GM19372 (cell line): ENCODE results near the gene PAX2.

Experiments used
- ATAC-seq: cut with Tn5 transposase; IDR thresholded peaks from one replicate; pipeline ENCODE4 v1.9.1; 2021; ENCODE audit warnings: mild to moderate bottlenecking, low read depth, moderate library complexity; ENCODE audit not compliant: unreplicated experiment

The PAX2 gene

GRCh38 chr10:100810835-100811116 lies 65.4 kb downstream of the PAX2 start:
- ATAC-seq = no peak

DNA sequence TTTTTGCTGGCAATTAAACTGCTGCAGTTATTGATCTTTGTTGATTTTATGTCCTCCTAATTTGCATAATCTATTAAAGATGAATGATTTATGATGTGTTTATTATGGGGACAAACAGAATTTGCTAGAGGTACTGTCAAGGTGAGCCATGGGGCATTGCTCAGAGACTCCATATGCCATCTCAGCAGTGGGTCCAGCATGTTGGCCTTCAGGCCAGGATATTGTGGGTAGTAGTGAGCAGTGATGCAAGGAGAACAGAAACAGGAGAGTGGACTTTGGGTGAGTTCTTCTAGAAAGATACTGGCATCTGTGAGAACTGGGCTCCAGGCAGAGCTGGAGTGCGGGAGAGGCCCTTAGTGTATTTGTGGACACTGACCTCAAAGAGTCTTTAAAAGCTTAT lies 65.9 kb downstream of the PAX2 start:
- no peak for ATAC-seq

- no peak for ATAC-seq
Observed at GRCh38 chr10:100811752-100812750, 66.7 kb downstream of the PAX2 start.

DNA sequence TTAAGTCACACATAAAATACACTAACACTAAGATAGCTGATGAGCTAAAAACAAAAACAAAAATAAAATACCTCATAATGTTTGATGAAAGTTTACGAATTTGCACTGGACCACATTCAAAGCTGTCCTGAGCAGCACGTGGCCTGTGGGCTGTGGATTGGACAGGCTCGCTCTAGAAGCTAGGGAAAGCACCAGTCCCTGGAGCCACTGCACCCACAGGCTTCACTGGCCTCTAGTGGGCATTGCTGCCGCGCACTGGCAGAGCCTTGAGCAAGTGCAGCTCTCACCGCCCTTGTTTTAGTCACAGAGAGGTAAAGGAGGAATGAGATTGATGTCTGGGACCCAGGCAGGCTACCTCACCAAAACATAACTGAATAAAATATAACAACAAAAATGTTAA lies 67.6 kb downstream of the PAX2 start:
- ATAC-seq = no peak

DNA sequence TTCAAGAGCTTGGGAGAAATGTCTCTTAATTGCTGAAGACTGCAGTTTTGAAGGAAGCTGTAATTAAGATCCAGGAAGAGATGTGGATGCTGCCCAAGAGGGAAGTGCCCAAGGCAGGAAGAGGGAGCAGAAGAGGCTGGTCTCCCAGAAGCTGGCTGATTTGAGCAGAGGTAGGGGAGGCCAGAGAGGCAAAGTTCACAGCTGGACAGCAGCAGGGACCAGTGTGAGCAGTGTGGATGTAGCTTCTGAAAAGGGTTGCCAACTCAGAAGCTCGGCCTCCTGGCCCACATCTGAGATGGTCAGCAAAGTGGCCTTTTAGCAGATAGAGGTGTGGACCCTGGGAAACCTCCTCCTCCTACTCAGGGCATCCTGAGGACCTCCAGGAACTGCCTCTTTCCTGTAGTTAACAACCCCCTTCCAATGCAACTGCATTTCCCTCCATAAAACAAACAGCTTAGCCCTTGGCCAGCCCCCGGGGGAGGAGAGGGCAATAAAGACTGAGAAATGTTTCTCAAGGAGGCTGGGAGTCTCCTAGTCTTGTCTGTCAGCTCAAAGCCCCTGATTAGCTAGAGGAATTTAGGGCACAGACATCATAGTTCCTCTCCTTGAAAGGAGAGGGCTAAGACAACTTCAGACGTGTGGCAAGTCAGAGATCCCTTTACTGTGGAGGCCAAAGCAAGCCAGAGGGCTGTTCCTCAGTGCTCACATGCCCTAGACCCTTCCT lies 69.5 kb downstream of the PAX2 start:
- ATAC-seq = no peak

GRCh38 chr10:100816671-100817070 lies 71.3 kb downstream of the PAX2 start:
- no peak for ATAC-seq

DNA sequence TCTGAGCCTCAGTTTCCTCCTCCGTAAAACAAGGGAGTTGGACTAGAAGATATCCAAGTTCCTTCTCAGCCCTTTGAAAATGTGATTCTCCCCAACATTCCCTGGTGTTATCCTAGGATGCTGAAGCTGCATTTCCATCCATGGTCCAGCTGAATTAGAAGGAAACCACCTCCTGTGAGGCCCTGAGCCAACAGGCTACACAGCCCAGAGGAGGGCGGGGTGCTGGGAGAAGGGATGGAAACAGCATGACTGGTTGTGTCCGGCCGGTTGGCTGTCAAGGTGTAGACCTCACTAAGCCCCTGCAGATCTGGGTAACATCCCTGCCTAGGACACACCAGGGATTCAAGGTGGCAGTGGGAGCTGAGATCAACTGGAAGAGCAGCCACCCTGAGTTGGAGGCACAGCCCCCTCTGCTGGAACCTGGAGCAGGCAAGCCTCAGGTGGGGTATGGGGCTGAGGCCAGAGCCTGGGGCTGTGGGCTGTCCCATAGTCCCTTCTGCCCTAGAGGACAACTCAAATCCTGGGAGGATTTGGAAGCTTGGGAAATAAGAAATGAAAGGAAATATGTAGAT lies 72.0 kb downstream of the PAX2 start:
- no peak for ATAC-seq

GRCh38 chr10:100819424-100819823 lies 74.0 kb downstream of the PAX2 start:
- ATAC-seq = no peak

DNA sequence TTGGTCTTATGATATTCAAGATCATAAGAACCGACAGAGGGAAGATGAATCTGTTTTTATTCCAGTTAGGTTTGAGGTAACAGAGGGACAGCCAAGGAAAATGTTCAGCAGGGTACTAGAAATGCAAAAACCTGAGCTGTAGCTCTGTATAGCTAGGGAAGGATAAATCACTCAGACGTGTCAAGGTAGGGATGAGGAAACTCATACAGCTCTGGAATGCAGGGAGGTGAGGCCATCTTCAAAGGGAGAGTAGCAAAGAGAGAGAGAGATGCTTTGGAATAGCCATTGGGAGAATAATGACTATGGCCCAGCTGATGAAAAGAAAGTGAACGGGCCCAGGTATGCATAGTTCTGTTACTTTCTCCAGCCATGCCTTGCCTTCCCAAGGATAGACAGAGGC lies 77.8 kb downstream of the PAX2 start:
- ATAC-seq = no peak

DNA sequence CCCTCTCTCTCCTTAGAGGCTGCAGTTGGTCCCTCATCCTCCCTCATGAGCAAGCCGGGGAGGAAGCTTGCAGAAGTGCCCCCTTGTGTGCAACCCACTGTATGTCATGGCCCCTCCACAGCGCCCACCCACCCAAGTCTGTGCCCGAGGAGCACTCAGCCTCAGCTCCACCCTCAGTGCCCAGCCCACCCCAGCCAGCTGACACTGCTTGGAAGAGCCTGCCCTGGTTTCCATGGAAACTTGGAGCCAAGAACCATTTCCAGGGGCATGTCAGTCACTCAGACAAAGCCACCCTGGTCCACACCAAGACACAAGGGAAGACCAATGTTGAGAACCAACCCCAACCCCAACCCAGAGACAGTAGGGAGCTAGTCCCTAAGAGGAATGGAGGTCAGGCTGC lies 79.5 kb downstream of the PAX2 start:
- ATAC-seq = no peak

DNA sequence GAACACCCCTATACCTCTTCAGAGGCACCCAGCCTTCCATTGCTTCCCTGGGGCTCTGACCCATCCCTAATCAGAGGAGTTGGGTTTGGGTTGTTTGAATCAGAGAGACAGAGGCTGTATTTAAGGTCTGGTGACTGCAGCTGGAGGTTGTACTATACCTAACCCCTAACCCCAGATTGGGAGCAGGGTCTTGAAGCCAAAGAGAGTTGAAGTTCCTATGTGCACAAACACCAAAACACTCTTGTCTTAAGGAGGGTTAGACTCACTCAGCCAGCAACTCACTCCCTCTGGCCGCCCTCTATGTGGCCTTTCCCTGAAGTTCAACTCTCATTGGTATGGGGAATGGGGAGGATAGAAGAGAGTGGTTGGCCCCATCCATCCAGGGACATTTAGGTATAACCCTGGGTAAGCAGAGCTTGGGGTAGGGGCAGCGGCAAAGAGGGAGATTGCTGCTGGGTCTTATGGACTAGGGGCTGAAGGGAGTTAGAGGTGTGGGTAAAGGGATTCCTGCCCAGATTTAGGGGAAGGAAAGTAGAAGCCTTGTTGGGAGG lies 80.0 kb downstream of the PAX2 start:
- no peak for ATAC-seq

DNA sequence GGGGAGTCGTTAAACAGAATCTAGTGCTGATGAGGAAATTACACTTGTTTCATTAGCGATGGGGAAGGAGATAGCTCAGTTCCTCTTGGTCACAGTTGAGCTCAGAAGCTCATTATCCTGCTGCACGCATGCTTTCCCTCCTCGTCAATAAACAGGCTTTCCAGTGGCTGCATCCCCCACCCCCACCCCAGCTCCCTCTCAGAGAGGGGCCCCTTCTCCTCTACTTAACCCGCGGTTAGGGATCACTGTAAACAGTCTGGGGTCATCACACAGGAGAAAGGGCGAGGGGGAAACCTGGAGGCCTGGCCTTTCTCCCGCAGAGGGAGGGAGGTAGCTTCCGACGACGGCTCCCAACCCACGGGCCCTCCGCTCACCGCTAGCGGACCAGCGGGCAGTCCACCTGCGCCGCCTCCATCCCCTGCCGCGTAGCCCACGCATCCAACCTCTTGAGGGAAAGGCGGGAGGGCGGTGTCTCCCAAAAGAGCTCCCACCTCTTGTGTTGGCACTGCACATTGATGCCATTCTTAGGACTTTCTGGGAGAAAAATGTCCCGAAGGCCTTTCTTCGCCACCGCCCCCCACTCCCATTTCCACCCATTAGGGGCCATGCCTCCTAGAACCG lies 80.8 kb downstream of the PAX2 start:
- no peak for ATAC-seq

- no peak for ATAC-seq
Observed at GRCh38 chr10:100826661-100826982, 81.2 kb downstream of the PAX2 start.

DNA sequence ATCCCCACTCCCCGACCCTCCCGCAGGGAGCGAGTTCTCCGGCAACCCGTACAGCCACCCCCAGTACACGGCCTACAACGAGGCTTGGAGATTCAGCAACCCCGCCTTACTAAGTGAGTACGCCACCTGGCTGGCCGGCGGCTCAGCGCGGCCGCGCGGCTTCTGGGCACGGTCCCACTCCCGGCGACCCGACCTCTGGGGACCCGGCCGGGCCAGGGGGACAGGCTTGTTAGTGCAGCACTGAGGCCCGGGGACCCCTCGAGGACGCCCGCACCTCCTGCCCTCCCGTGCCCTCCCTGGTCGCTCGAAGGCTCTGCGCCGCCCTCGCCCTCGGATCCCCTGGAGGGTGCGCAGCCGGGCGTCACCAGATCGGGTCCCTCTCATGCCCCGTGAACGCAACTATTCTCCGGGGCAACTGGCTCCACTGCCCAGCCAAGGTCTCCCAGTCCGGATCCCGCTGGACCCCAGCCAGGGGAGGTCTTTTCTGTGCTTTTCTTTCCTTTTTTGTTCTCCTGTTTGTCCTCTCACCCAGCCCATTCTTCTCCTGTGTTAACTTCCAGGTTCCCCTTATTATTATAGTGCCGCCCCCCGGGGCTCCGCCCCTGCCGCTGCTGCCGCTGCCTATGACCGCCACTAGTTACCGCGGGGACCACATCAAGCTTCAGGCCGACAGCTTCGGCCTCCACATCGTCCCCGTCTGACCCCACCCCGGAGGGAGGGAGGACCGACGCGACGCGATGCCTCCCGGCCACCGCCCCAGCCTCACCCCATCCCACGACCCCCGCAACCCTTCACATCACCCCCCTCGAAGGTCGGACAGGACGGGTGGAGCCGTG lies 81.8 kb downstream of the PAX2 start:
- ATAC-seq = no peak

- ATAC-seq = no peak
Observed at GRCh38 chr10:100827819-100828737, 82.7 kb downstream of the PAX2 start.

DNA sequence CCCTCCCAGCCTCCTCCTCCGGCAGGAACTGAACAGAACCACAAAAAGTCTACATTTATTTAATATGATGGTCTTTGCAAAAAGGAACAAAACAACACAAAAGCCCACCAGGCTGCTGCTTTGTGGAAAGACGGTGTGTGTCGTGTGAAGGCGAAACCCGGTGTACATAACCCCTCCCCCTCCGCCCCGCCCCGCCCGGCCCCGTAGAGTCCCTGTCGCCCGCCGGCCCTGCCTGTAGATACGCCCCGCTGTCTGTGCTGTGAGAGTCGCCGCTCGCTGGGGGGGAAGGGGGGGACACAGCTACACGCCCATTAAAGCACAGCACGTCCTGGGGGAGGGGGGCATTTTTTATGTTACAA lies 83.3 kb downstream of the PAX2 start:
- no peak for ATAC-seq

GRCh38 chr10:100829097-100829870 lies 83.9 kb downstream of the PAX2 start:
- ATAC-seq = no peak

DNA sequence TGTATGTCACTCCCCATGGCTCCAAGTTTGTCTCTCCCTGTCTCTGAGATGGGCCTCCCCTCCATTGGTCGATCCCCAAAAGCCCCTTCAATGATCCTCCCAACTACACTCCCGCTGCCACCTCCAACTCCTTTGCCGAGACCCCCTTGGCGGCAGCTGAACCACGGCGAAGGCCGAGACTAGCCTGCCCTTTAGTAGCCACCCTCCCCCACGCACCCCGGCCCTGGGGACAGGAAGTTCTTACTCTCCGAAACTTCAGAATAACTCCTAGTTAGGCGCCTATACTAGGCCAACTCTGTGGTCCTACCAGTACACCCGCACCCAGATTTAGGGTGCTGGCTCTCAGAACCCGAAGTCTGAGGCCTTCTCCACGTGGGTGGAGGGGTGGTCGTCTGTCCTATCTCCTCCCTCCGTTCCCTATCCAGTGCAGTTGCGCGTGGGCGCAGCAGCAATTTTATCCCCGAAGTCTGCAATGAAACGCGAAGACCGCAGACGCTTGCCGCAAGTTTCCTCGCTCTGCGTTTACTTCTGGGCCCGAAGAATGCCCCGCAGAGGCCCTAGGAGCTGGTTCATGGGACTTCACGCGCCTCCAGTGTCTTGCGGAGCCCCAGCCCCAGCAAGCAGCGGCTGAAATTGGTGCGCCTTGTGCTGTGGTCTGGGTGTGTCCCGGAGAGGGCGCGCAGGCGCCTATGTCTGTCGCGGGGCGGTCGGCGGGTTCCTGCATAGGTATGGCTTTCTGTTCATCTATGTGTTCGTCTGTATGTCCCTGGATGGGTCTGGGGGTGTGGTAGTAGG lies 84.7 kb downstream of the PAX2 start:
- no peak for ATAC-seq
